ENCODE data around the gene CHAF1A. TPM values are rescaled to one million over a fixed set of nuclear protein-coding genes. Genes with fewer than 3 reads are reported as not detected.

Gene CHAF1A
- total and polyA plus RNA-seq, 2 of the 8 experiments (the other 6 are each of a cell fraction or from before 2014, with no cell fraction given): 122 to 147 TPM

DNA sequence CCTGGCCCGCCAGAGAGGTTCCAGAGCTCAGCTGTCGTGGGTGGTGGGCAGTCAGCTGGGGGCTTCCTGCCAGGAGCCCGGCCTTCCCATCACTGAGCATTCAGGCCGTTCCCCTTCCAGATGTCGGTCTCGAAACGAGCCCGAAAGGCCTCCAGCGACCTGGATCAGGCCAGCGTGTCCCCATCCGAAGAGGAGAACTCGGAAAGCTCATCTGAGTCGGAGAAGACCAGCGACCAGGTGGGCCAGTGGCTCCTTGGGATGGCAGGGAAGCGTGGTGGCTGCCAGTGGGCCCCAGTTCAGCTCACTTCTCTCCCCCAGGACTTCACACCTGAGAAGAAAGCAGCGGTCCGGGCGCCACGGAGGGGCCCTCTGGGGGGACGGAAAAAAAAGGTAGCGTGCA is 89.0 kb downstream of the CHAF1A start (continued):
- TF ChIP-seq GABPA (IDR thresholded peaks at IDR 0.05; ENCODE audit: borderline replicate concordance, insufficient read depth, low read length) (no peak), TEAD4 (IDR thresholded peaks at IDR 0.05; ENCODE audit: low read depth, low read length) (no peak)
- TF ChIP-seq, protein P1, sequence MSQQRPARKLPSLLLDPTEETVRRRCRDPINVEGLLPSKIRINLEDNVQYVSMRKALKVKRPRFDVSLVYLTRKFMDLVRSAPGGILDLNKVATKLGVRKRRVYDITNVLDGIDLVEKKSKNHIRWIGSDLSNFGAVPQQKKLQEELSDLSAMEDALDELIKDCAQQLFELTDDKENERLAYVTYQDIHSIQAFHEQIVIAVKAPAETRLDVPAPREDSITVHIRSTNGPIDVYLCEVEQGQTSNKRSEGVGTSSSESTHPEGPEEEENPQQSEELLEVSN (IDR thresholded peaks at IDR 0.05): no peak
